Inflammatory macrophage (primary cell): ENCODE data around the gene ABHD1.

Source experiments
- DNase-seq, 2 donors: peaks; one replicate each; pipeline ENCODE4 v3.0.0-alpha.2; 2020 to 2022
- total RNA-seq, 18 experiments: gene quantifications; one replicate each; lab custom pipeline; 2026; ENCODE audit warnings: mixed read lengths in 6 of 18, inconsistent platforms in 2 of 18; lab: John Stamatoyannopoulos, UW

The ABHD1 gene
- total RNA-seq, result 0 to 0.27 (median 0.04) reads per million in 18 experiments

GRCh38 chr2:27123302-27124150 lies at the start of gene ABHD1:
TSS of gene ABHD1 (plus strand) at chr2:27123815. CDS start at chr2:27123949, 134 bp downstream.
- DNase-seq, result peak; percentile 68 to 73

GRCh38 chr2:27074738-27075565 lies 48.7 kb upstream of the ABHD1 start:
- peak; percentile 59 to 73 for DNase-seq

GRCh38 chr2:27075566-27075871 lies 48.1 kb upstream of the ABHD1 start:
- DNase-seq, result peak in 1 of 2 donors; percentile 40

- peak in 1 of 2 donors; percentile 50 for DNase-seq
These were observed 47.3 kb upstream of the ABHD1 start for GRCh38 chr2:27076323-27076722.

GRCh38 chr2:27077231-27077630 lies 46.4 kb upstream of the ABHD1 start:
- DNase-seq, result no peak

- peak in 1 of 2 donors; percentile 7 for DNase-seq
These were observed 45.1 kb upstream of the ABHD1 start, which contains the start of gene EMILIN1 for GRCh38 chr2:27078267-27079194. TSS of gene EMILIN1 (plus strand) at chr2:27078615. CDS start at chr2:27079066, 451 bp downstream.

- DNase-seq, result no peak
These were observed 44.1 kb upstream of the ABHD1 start for GRCh38 chr2:27079233-27080139.

GRCh38 chr2:27080140-27080469 lies 43.5 kb upstream of the ABHD1 start:
- peak in 1 of 2 donors; percentile 50 for DNase-seq

- DNase-seq, result no peak
These were observed 43.0 kb upstream of the ABHD1 start for GRCh38 chr2:27080603-27080936.

- no peak for DNase-seq
These were observed 41.4 kb upstream of the ABHD1 start for GRCh38 chr2:27081984-27082772.

- no peak for DNase-seq
These were observed 40.7 kb upstream of the ABHD1 start for GRCh38 chr2:27082773-27083409.

GRCh38 chr2:27083410-27084296 lies 40.0 kb upstream of the ABHD1 start:
- no peak for DNase-seq

- no peak for DNase-seq
These were observed 39.1 kb upstream of the ABHD1 start for GRCh38 chr2:27084297-27085061.

- no peak for DNase-seq
These were observed 38.4 kb upstream of the ABHD1 start for GRCh38 chr2:27085062-27085672.

GRCh38 chr2:27085673-27086089 lies 37.9 kb upstream of the ABHD1 start:
- DNase-seq, result peak; percentile 67 to 79

- peak; percentile 97 for DNase-seq
These were observed 37.4 kb upstream of the ABHD1 start for GRCh38 chr2:27086090-27086723.
